Endodermal cell (in vitro differentiated cells): Measurements from ENCODE around the gene TRPM6. TPM values are rescaled to one million over a fixed set of nuclear protein-coding genes. Genes with fewer than 3 reads are reported as not detected.

ENCODE experiments used
- DNase-seq: peaks from one replicate; pipeline ENCODE4 v3.0.0-alpha.2; 2017
- H3K27ac ChIP-seq: 2 replicates; pipeline ENCODE4 v1.5.1; 2013; ENCODE audit warnings: mild to moderate bottlenecking, low read depth, low read length, moderate library complexity
- H3K27me3 ChIP-seq: 2 replicates; pipeline ENCODE4 v1.6.1; 2013; ENCODE audit warnings: mild to moderate bottlenecking, low read length, moderate library complexity; ENCODE audit not compliant: insufficient read depth, control insufficient read depth, poor library complexity, severe bottlenecking
- H3K36me3 ChIP-seq: 2 replicates; pipeline ENCODE4 v1.7.0; 2013; ENCODE audit warnings: mild to moderate bottlenecking, low read length, moderate library complexity; ENCODE audit not compliant: control insufficient read depth, insufficient read depth
- H3K4me1 ChIP-seq: one replicate; pipeline ENCODE4 v1.7.0; 2013; ENCODE audit warnings: low read length; ENCODE audit not compliant: control insufficient read depth, insufficient read depth
- H3K4me3 ChIP-seq: 2 replicates; pipeline ENCODE4 v1.5.1; 2013; ENCODE audit warnings: mild to moderate bottlenecking, low read length, moderate library complexity
- H3K9ac ChIP-seq: 2 replicates; pipeline ENCODE4 v1.6.1; 2013; ENCODE audit warnings: mild to moderate bottlenecking, low read length, moderate library complexity; ENCODE audit not compliant: poor library complexity, severe bottlenecking; ENCODE audit errors: extremely low read depth
- H3K9me3 ChIP-seq: 2 replicates; pipeline ENCODE4 v1.6.1; 2013; ENCODE audit warnings: mild to moderate bottlenecking, low read length, moderate library complexity; ENCODE audit not compliant: control insufficient read depth
- H3K27ac Mint-ChIP-seq: 2 replicates; pipeline ENCODE4 v1.8.0; 2020; ENCODE audit warnings: mixed read lengths
- H3K27me3 Mint-ChIP-seq: 2 replicates; pipeline ENCODE4 v1.8.0; 2021; ENCODE audit warnings: mild to moderate bottlenecking, mixed read lengths; ENCODE audit not compliant: insufficient read depth
- H3K36me3 Mint-ChIP-seq: 2 replicates; pipeline ENCODE4 v1.8.0; 2020; ENCODE audit warnings: low read depth, mixed read lengths
- H3K4me1 Mint-ChIP-seq: 2 replicates; pipeline ENCODE4 v1.8.0; 2020; ENCODE audit warnings: mixed read lengths
- H3K4me3 Mint-ChIP-seq: 2 replicates; pipeline ENCODE4 v1.8.0; 2020; ENCODE audit warnings: mild to moderate bottlenecking, moderate library complexity, mixed read lengths
- H3K9me3 Mint-ChIP-seq: 2 replicates; pipeline ENCODE4 v1.8.0; 2020; ENCODE audit warnings: mild to moderate bottlenecking, mixed read lengths
- WGBS, 2 experiments: methylation state at CpG; one replicate each; pipeline versions ENCODE4 v1.1.5 to v1.1.7; 2013; ENCODE audit warnings: missing lambda C conversion rate in 2 of 2, mixed read lengths in 1 of 2; ENCODE audit not compliant: insufficient coverage in 1 of 2, insufficient read length in 1 of 2; 5-methylcytosine and 5-hydroxymethylcytosine counted together
- total RNA-seq, 2 donors: library from RNA; stranded (reverse); fragmentation: NEBNext Ultra II Directional in 1 of 2; extraction: Animal tissue kit (Norgen Biotek cat#: 25700) in 1 of 2; gene quantifications; 2 replicates in 1 of 2; 3 replicates in 1 of 2; pipeline ENCODE4 v1.2.1, GENCODE V29; 2021
- TF ChIP-seq, protein P1 (sequence below): fragments of 200-600 bp; sonication (generic); conservative IDR thresholded peaks from 2 replicates; pipeline ENCODE4 v1.5.0; 2021; ENCODE audit warnings: antibody characterized with exemption, mild to moderate bottlenecking

TRPM6 gene
- total RNA-seq, 2 donors from 2014 or later = 1.2 to 1.7 TPM

DNA sequence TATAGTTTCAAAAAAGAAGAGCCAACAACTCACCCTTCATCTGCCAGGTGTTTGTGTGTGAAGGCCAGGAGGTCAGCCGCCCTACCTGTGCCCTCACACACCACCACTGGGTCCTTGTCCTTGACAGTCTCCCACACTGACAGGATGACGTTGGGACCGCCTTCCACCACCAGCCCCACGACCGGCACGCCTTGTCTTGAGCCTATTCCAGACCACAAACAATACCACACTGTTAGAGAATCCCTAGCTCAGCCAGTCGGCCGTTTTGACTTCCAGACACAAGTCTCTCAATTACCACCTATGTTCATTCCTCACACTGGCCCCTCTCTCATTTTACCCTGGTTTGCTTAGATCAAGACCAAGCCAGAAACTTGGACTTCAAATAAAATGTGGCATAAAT, 66.1 kb downstream of the TRPM6 start:
- TF ChIP-seq, protein P1, sequence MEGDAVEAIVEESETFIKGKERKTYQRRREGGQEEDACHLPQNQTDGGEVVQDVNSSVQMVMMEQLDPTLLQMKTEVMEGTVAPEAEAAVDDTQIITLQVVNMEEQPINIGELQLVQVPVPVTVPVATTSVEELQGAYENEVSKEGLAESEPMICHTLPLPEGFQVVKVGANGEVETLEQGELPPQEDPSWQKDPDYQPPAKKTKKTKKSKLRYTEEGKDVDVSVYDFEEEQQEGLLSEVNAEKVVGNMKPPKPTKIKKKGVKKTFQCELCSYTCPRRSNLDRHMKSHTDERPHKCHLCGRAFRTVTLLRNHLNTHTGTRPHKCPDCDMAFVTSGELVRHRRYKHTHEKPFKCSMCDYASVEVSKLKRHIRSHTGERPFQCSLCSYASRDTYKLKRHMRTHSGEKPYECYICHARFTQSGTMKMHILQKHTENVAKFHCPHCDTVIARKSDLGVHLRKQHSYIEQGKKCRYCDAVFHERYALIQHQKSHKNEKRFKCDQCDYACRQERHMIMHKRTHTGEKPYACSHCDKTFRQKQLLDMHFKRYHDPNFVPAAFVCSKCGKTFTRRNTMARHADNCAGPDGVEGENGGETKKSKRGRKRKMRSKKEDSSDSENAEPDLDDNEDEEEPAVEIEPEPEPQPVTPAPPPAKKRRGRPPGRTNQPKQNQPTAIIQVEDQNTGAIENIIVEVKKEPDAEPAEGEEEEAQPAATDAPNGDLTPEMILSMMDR = no peak
- Mint-ChIP-seq H3K27ac (no peak overlapping the region), H3K9me3 (no peaks in the 10 kb centered on the region), H3K4me1 (peaks cover 5% of the 10 kb centered on the region), H3K4me3 (no peak overlapping the region), H3K36me3 (no peaks in the 10 kb centered on the region), H3K27me3 (no peaks in the 10 kb centered on the region)
- WGBS, 2 experiments = 94% methylated on average over 8 of the region's 8 CpGs; no CpG with 5 or more reads in 1 of the 2 experiments
- Histone ChIP-seq H3K36me3 (no peaks in the 10 kb centered on the region), H3K27me3 (no peaks in the 10 kb centered on the region), H3K4me3 (no peak overlapping the region), H3K27ac (no peak overlapping the region), H3K9ac (no peak overlapping the region), H3K4me1 (no peaks in the 10 kb centered on the region), H3K9me3 (no peaks in the 10 kb centered on the region)
- no peak for DNase-seq

DNA sequence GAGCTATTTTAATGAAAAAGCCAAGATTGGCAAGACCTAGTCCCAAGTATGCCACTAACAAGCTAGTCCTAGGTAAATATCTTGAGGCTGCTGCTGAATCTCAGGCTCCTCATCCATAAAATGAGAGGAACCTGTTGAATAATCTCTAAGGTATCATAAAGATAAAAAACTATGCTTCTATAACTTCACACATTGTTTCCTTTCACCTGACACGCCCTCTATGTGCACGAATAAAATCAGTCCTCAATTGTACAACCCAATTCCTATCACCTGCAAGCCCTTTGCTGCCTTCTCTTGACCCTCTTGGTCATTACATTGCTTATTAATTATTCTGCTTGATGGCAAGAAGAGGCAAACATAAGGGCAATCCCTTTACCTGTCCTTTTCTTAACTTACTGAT, 69.9 kb downstream of the TRPM6 start:
- no peak overlapping the region for H3K4me3 Mint-ChIP-seq
- no peak for DNase-seq
- no peaks in the 10 kb centered on the region for H3K36me3 Mint-ChIP-seq
- no peaks in the 10 kb centered on the region for H3K9me3 ChIP-seq
- TF ChIP-seq, protein P1 = no peak
- H3K27me3 ChIP-seq = no peaks in the 10 kb centered on the region
- H3K27ac Mint-ChIP-seq = no peak overlapping the region
- H3K27ac ChIP-seq = no peak overlapping the region
- 88% methylated on average over 2 of the region's 2 CpGs; no CpG with 5 or more reads in 1 of the 2 experiments for WGBS, 2 experiments
- no peaks in the 10 kb centered on the region for H3K27me3 Mint-ChIP-seq
- H3K4me1 ChIP-seq = no peaks in the 10 kb centered on the region
- H3K4me1 Mint-ChIP-seq = no peaks in the 10 kb centered on the region
- H3K36me3 ChIP-seq = no peaks in the 10 kb centered on the region
- H3K9ac ChIP-seq = no peak overlapping the region
- no peaks in the 10 kb centered on the region for H3K9me3 Mint-ChIP-seq
- no peak overlapping the region for H3K4me3 ChIP-seq

DNA sequence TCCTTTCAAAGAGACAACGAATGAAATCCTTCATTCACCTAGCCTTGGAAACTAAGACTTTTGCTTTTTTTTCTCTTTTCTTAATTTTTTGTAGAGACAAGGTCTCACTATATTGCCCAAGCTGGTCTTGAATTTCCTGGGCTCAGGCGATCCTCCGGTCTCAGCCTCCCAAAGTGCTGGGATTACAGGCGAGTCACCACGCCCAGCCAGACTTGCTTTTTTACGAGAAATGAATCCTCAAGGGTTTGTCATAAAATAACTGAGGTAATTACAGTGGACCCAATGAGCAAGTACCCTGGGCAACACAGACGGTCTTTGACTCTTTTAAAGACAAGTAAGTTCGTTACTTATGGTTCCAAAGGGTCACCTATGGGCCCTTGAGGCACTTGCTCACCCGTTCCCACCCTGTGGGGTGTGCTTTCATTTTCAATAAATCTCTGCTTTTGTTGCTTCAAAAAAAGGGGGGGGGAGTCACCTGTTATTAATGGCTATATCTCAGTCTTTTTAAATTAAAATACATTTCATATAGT, 70.4 kb downstream of the TRPM6 start:
- Mint-ChIP-seq H3K4me1 (no peaks in the 10 kb centered on the region), H3K9me3 (no peaks in the 10 kb centered on the region), H3K27me3 (no peaks in the 10 kb centered on the region), H3K4me3 (no peak overlapping the region), H3K36me3 (no peaks in the 10 kb centered on the region), H3K27ac (no peak overlapping the region)
- no peak overlapping the region for H3K4me3 ChIP-seq
- 92 to 93% methylated on average over 6 to 9 of the region's 9 CpGs for WGBS, 2 experiments
- H3K27ac ChIP-seq = no peak overlapping the region
- H3K9me3 ChIP-seq = no peaks in the 10 kb centered on the region
- no peaks in the 10 kb centered on the region for H3K36me3 ChIP-seq
- TF ChIP-seq, protein P1 = no peak
- H3K27me3 ChIP-seq = no peaks in the 10 kb centered on the region
- no peak for DNase-seq
- H3K9ac ChIP-seq = no peak overlapping the region
- no peaks in the 10 kb centered on the region for H3K4me1 ChIP-seq
